Measurements from ENCODE around the gene CATSPER3.

DNA sequence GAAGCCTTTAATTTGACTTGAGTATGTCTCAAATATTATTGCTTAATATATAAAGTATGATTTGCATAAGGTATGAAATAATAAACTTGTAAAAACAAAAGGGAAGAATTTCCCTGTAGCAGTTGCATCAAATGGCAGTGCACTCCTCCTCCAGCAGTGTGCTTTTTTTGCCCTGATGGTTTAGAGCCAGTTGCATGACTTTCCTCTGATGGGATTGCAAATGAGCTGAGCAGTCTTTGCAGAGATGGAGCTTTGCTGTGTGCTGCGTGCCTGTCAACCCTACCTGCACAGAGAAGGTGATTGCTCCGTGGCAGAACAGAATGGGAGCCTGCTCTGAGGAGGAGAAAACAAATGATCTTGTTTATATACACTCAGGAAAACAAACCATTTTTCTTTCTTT, 22.7 kb upstream of the CATSPER3 start:
- TF ChIP-seq, protein P1, sequence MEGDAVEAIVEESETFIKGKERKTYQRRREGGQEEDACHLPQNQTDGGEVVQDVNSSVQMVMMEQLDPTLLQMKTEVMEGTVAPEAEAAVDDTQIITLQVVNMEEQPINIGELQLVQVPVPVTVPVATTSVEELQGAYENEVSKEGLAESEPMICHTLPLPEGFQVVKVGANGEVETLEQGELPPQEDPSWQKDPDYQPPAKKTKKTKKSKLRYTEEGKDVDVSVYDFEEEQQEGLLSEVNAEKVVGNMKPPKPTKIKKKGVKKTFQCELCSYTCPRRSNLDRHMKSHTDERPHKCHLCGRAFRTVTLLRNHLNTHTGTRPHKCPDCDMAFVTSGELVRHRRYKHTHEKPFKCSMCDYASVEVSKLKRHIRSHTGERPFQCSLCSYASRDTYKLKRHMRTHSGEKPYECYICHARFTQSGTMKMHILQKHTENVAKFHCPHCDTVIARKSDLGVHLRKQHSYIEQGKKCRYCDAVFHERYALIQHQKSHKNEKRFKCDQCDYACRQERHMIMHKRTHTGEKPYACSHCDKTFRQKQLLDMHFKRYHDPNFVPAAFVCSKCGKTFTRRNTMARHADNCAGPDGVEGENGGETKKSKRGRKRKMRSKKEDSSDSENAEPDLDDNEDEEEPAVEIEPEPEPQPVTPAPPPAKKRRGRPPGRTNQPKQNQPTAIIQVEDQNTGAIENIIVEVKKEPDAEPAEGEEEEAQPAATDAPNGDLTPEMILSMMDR (IDR thresholded peaks at IDR 0.05; ENCODE audit: insufficient read depth, low read length), result no peak
- TF ChIP-seq, protein P2, sequence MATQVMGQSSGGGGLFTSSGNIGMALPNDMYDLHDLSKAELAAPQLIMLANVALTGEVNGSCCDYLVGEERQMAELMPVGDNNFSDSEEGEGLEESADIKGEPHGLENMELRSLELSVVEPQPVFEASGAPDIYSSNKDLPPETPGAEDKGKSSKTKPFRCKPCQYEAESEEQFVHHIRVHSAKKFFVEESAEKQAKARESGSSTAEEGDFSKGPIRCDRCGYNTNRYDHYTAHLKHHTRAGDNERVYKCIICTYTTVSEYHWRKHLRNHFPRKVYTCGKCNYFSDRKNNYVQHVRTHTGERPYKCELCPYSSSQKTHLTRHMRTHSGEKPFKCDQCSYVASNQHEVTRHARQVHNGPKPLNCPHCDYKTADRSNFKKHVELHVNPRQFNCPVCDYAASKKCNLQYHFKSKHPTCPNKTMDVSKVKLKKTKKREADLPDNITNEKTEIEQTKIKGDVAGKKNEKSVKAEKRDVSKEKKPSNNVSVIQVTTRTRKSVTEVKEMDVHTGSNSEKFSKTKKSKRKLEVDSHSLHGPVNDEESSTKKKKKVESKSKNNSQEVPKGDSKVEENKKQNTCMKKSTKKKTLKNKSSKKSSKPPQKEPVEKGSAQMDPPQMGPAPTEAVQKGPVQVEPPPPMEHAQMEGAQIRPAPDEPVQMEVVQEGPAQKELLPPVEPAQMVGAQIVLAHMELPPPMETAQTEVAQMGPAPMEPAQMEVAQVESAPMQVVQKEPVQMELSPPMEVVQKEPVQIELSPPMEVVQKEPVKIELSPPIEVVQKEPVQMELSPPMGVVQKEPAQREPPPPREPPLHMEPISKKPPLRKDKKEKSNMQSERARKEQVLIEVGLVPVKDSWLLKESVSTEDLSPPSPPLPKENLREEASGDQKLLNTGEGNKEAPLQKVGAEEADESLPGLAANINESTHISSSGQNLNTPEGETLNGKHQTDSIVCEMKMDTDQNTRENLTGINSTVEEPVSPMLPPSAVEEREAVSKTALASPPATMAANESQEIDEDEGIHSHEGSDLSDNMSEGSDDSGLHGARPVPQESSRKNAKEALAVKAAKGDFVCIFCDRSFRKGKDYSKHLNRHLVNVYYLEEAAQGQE (IDR thresholded peaks at IDR 0.05; ENCODE audit: insufficient replicate concordance, low read depth), result no peak
- TF ChIP-seq POLR2AphosphoS5 (IDR thresholded peaks at IDR 0.05; ENCODE audit: low read depth) (no peak), SPI1 (IDR thresholded peaks at IDR 0.05; ENCODE audit: borderline replicate concordance, low read depth) (no peak)
